Naive thymus-derived CD4-positive, alpha-beta T cell (primary cell): Measurements from ENCODE around the gene CELSR2. TPM values are rescaled to one million over a fixed set of nuclear protein-coding genes. Genes with fewer than 3 reads are reported as not detected.
"Not testable (repeated sequence)": the region's sequence is repeated elsewhere in the genome, so short reads cannot be mapped to it uniquely, and the experiment has no call there.

ENCODE experiments used
- ATAC-seq: fragments of 150-1000 bp; cut with Tn5 transposase; 2 replicates; pipeline ENCODE4 v1.10.0; 2021; ENCODE audit warnings: mild to moderate bottlenecking, moderate library complexity
- CTCF ChIA-PET: fragments of 350-600 bp; sonication (Branson Sonifier 250); formaldehyde crosslinking; loops from one replicate; lab custom pipeline; 2021; ENCODE audit warnings: antibody characterized with exemption; lab: Charles Lee
- POLR2A ChIA-PET: fragments of 350-600 bp; sonication (Branson Sonifier 250); formaldehyde crosslinking; loops from one replicate; lab custom pipeline; 2021; ENCODE audit warnings: antibody characterized with exemption, inconsistent platforms; lab: Charles Lee
- DNase-seq, 9 donors: peaks; one replicate each; pipeline versions ENCODE4 v3.0.0 to v3.0.0-alpha.2; 2020 to 2022; ENCODE audit warnings: mixed read lengths in 1 of 9
- H3K27ac ChIP-seq: one replicate; pipeline ENCODE4 v1.7.0; 2013; ENCODE audit warnings: mild to moderate bottlenecking, low read depth, low read length, moderate library complexity
- H3K27me3 ChIP-seq, 2 donors: one replicate each; pipeline ENCODE4 v1.7.0; 2013; ENCODE audit warnings: low read length in 2 of 2, mild to moderate bottlenecking in 2 of 2, moderate library complexity in 2 of 2; ENCODE audit not compliant: control insufficient read depth in 2 of 2, insufficient read depth in 2 of 2
- H3K36me3 ChIP-seq, 3 experiments: 1 replicate in 2 of 3; 2 replicates in 1 of 3; pipeline ENCODE4 v1.7.0; 2013; ENCODE audit warnings: low read length in 3 of 3, mild to moderate bottlenecking in 3 of 3, moderate library complexity in 1 of 3; ENCODE audit not compliant: insufficient read depth in 3 of 3, control insufficient read depth in 2 of 3
- H3K4me1 ChIP-seq, 2 donors: one replicate each; pipeline ENCODE4 v1.7.0; 2013; ENCODE audit warnings: low read length in 2 of 2, mild to moderate bottlenecking in 2 of 2, moderate library complexity in 1 of 2; ENCODE audit not compliant: control insufficient read depth in 2 of 2, insufficient read depth in 2 of 2
- H3K4me3 ChIP-seq: 2 replicates; pipeline ENCODE4 v1.7.0; 2013; ENCODE audit warnings: mild to moderate bottlenecking, low read length
- H3K9me3 ChIP-seq, 3 experiments: 1 replicate in 2 of 3; 2 replicates in 1 of 3; pipeline ENCODE4 v1.7.0; 2013; ENCODE audit warnings: low read length in 3 of 3; ENCODE audit not compliant: control insufficient read depth in 2 of 3
- H3K27ac Mint-ChIP-seq, 9 donors: one replicate each; pipeline ENCODE4 v1.8.0; 2020 to 2022; ENCODE audit warnings: mixed read lengths in 9 of 9, mild to moderate bottlenecking in 8 of 9, moderate library complexity in 5 of 9, inconsistent platforms in 2 of 9
- H3K27me3 Mint-ChIP-seq, 5 donors: one replicate each; pipeline ENCODE4 v1.8.0; 2021 to 2022; ENCODE audit warnings: mixed read lengths in 5 of 5, mild to moderate bottlenecking in 1 of 5
- H3K36me3 Mint-ChIP-seq, 5 donors: one replicate each; pipeline ENCODE4 v1.8.0; 2020 to 2022; ENCODE audit warnings: mixed read lengths in 5 of 5, mild to moderate bottlenecking in 3 of 5, inconsistent platforms in 1 of 5
- H3K4me1 Mint-ChIP-seq, 7 donors: one replicate each; pipeline ENCODE4 v1.8.0; 2020 to 2022; ENCODE audit warnings: mixed read lengths in 7 of 7, mild to moderate bottlenecking in 3 of 7, inconsistent platforms in 1 of 7
- H3K4me3 Mint-ChIP-seq, 10 donors: one replicate each; pipeline ENCODE4 v1.8.0; 2020 to 2022; ENCODE audit warnings: mild to moderate bottlenecking in 10 of 10, mixed read lengths in 10 of 10, moderate library complexity in 6 of 10, inconsistent platforms in 2 of 10
- H3K9me3 Mint-ChIP-seq, 11 donors: one replicate each; pipeline ENCODE4 v1.8.0; 2020 to 2022; ENCODE audit warnings: mixed read lengths in 11 of 11, mild to moderate bottlenecking in 4 of 11, inconsistent platforms in 1 of 11, moderate library complexity in 1 of 11
- intact Hi-C, 2 donors: fragments of 100-400 bp; cut with micrococcal nuclease; formaldehyde crosslinking; loops; one replicate each; pipeline ENCODE4 v1.15.1; 2023
- polyA plus RNA-seq, 2 donors: library from polyadenylated mRNA; unstranded; fragments of 300-500 nt; fragmentation: Illumina TruSeq; gene quantifications; one replicate each; pipeline ENCODE4 v1.2.3, GENCODE V29; 2021
- total RNA-seq, 6 experiments: library from RNA in 5 of 6; stranded (reverse) in 5 of 6; gene quantifications; 1 replicate in 5 of 6; 2 replicates in 1 of 6; pipeline ENCODE4 v1.2.3 and lab custom pipeline; 2021 to 2026

The CELSR2 gene
- total and polyA plus RNA-seq, 7 experiments from 2014 or later = 0.17 to 6.4 (median 3.1) TPM

DNA sequence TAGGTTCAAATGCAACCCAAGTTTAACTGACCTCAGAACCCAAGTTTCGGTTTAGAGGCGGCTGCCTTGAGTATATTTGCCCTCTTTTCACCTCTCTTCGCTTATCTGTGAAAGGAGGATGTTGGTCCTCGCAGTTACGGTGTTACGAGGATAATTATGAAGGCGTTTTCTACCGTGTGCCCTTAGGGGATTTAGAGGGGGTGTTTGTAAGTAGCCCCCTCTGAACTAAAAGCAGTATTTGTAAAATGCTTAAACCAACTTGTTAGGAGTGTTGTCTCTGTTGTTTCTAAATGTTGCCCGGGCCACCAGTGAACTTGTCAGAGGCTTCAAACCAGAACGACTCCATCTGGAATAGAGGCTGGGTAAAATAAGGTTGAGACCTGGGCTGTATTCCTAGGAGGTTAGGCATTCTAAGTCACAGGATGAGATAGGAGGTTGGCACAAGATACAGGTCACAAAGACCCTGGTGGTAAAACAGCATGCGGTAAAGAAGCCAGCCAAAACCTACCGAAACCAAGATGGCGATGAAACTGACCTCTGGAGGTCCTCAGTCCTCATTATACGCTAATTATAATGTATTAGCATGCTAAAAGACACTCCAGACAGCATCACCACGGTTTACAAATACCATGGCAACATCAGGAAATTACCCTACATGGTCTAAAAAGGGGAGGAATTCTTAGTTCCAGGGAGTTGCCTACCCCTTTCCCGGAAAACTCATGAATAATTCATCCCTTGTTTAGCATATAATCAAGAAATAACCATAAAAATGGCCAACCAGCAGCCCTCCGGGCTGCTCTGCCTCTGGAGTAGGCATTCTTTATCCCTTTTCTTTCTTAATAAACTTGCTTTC, 34.6 kb downstream of the CELSR2 start:
- H3K27ac ChIP-seq = peak overlapping the region; percentile 65
- intact Hi-C loops = loop anchor here (1.0 to 10.0 kb wide), 11 partner anchors 21 to 337 kb away; partner anchors contain the start of genes ATXN7L2 (in 2 of the 2), CELSR2 (in 2 of the 2), SARS1 (in 2 of the 2) and CLCC1 (in 1 of the 2)
- ChIA-PET POLR2A (interaction anchor here (1.4 to 1.7 kb wide), 4 partner anchors 70 to 750 kb away, joined by 4 to 5 read pairs (median 4); partner anchors contain the start of genes SARS1 and STRIP1), CTCF (interaction anchor here (1.2 to 4.5 kb wide), 2 partner anchors 8 to 248 kb away, joined by 4 to 22 read pairs; no protein-coding TSS in a partner anchor)
- DNase-seq (no peak), ATAC-seq (no peak)
- H3K36me3 Mint-ChIP-seq = peaks cover 0 to 9% (median 0%) of the 10 kb centered on the region in 5 donors
- H3K4me1 Mint-ChIP-seq = peaks cover 6 to 29% (median 14%) of the 10 kb centered on the region in 7 donors
- H3K4me3 Mint-ChIP-seq = peak overlapping the region; percentile 89 to 99 (median 96)
- H3K9me3 ChIP-seq = no peaks in the 10 kb centered on the region
- H3K36me3 ChIP-seq = no peaks in the 10 kb centered on the region
- no peaks in the 10 kb centered on the region for H3K27me3 ChIP-seq
- H3K4me1 ChIP-seq = peaks cover 8 to 11% of the 10 kb centered on the region in 2 donors
- peaks cover 0 to 15% (median 0%) of the 10 kb centered on the region in 5 donors for H3K27me3 Mint-ChIP-seq
- peak overlapping the region; percentile 55 to 94 (median 88) for H3K27ac Mint-ChIP-seq
- no peaks in the 10 kb centered on the region for H3K9me3 Mint-ChIP-seq
- H3K4me3 ChIP-seq = peak overlapping the region; percentile 92

DNA sequence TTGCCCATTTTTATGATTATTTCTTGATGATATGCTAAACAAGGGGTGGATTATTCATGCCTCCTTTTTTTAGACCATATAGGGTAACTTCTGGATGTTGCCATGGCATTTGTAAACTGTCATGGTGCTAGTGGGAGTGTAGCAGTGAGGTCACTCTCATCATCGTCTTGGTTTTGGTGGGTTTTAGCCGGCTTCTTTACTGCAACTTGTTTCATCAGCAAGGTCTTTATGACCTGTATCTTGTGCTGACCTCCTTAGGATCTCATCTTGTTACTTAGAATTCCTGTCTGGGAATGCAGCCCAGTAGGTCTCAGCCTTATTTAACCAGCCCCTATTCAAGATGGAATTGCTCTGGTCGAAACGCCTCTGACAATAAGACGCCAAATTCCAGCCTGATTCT, 37.4 kb downstream of the CELSR2 start:
- Mint-ChIP-seq H3K4me1 (peaks cover 6 to 21% (median 14%) of the 10 kb centered on the region in 7 donors), H3K27me3 (peaks cover 0 to 15% (median 0%) of the 10 kb centered on the region in 5 donors), H3K27ac (peak overlapping the region in 1 of 9 donors; percentile 51)
- POLR2A ChIA-PET, H3K36me3 ChIP-seq, H3K9me3 Mint-ChIP-seq, DNase-seq, H3K9me3 ChIP-seq, H3K27ac ChIP-seq, ATAC-seq, H3K36me3 Mint-ChIP-seq, H3K4me3 ChIP-seq, H3K4me3 Mint-ChIP-seq, H3K27me3 ChIP-seq: not testable (repeated sequence)
- peaks cover 8 to 11% of the 10 kb centered on the region in 2 donors for H3K4me1 ChIP-seq
- CTCF ChIA-PET = interaction anchor here (1.4 kb wide), 1 partner anchor 73 kb away, joined by 3 read pairs; the partner anchor contains the start of gene SARS1
- intact Hi-C loops = loop anchor here in 1 of 2 donors (10.0 kb wide), 1 partner anchor 322 kb away; the partner anchor contains the start of gene CLCC1

DNA sequence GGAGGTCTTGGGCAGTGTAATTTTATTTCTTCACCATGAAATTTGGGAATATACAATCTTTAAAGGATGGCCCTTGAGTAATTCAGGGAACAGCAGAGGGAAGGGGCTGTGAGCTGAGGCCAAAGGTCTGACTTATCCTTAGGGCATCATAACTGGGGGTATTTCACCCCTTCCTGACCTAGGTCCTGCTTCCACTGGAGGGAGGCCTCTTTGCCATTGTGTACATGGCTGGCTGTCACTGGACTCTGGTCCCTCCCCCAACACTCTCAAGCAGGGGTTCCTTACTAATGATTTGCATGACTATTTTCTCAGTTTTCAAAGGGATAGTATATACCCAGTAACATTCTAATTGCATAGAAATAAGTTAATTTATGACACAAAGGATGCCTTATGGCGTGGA, 40.8 kb downstream of the CELSR2 start:
- Histone ChIP-seq H3K27ac (no peak overlapping the region), H3K9me3 (no peaks in the 10 kb centered on the region), H3K4me1 (no peaks in the 10 kb centered on the region), H3K36me3 (no peaks in the 10 kb centered on the region), H3K4me3 (no peak overlapping the region), H3K27me3 (no peaks in the 10 kb centered on the region)
- ATAC-seq (no peak), DNase-seq (no peak)
- Mint-ChIP-seq H3K4me3 (no peak overlapping the region), H3K27me3 (peaks cover 0 to 36% (median 4%) of the 10 kb centered on the region in 5 donors), H3K4me1 (peaks cover 0 to 3% (median 0%) of the 10 kb centered on the region in 7 donors), H3K36me3 (no peaks in the 10 kb centered on the region), H3K9me3 (no peaks in the 10 kb centered on the region), H3K27ac (no peak overlapping the region)
- ChIA-PET POLR2A (no interaction called here), CTCF (no interaction called here)
- intact Hi-C loops = no loop called here

DNA sequence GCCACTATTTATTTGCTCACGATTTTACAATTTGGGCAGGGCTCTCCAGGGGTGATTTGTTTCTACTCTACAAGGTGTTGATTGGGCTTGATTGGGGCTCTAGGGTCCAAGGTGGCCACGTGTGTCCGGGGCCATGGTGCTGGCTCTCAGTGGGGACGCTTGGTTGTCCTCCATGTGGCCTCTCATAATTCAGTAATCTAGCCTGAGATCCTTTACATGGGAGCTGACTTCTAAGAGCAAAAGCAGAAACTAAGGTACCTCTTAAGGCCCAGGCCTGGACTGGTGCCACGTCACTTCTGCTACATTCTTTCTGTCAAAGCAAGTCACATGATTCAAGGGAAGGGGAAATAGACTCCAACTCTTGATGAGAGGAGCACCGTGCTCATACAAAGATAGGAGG, 41.7 kb downstream of the CELSR2 start:
- no peak overlapping the region for H3K27ac Mint-ChIP-seq
- no peak for DNase-seq
- intact Hi-C loops = no loop called here

DNA sequence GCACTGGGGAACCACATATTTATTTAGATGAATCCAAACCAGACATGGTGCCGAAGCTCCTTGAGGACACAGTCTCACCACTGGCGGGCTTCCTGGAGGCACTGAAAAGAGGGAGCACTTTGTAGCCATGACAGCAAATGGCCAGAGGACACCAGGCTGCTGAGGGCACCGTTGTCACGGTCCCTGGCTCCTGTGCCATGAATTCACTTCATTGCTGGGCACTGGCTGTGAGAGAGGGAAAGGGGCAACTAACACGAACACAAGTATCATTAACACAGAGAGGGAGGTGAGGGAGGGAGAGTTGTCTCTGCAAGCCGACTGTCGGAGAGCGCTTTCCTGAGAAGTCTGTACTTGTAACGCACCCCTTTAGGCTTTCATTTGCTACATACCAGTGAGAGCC, 43.0 kb downstream of the CELSR2 start:
- H3K27ac Mint-ChIP-seq = peak overlapping the region in 1 of 9 donors; percentile 4

More for the DNA sequence above, 41.7 kb downstream of the CELSR2 start:
- Histone ChIP-seq H3K4me3 (no peak overlapping the region), H3K9me3 (no peaks in the 10 kb centered on the region), H3K4me1 (no peaks in the 10 kb centered on the region), H3K36me3 (no peaks in the 10 kb centered on the region), H3K27me3 (no peaks in the 10 kb centered on the region), H3K27ac (no peak overlapping the region)
- ChIA-PET POLR2A (no interaction called here), CTCF (no interaction called here)
- H3K36me3 Mint-ChIP-seq = no peaks in the 10 kb centered on the region
- peak; percentile 80 for ATAC-seq
- peaks cover 0 to 38% (median 8%) of the 10 kb centered on the region in 5 donors for H3K27me3 Mint-ChIP-seq
- H3K4me3 Mint-ChIP-seq = no peak overlapping the region
- no peaks in the 10 kb centered on the region for H3K9me3 Mint-ChIP-seq
- peaks cover 0 to 3% (median 0%) of the 10 kb centered on the region in 7 donors for H3K4me1 Mint-ChIP-seq

DNA sequence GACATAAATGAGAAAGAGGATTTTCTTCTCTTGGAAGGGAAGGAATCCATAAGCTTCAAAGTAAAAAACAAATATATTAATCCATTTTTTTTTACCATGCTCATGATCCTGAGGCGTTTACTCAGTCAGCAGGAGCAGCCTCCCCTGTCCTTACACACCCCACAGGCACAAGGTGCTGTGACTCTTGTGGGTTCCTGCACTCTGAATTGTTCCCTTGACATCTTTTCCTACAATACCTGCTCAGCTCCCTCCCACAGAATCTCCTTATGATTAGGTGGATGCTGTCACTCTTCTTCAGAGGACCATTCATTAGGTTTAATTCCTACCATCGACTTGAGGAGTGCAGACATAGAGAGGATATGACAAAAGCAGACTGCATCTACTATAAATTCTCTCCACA, 43.7 kb downstream of the CELSR2 start:
- ChIA-PET POLR2A (no interaction called here), CTCF (interaction anchor here (1.4 kb wide), 1 partner anchor 10 kb away, joined by 4 read pairs; the partner anchor contains the start of gene PSRC1)
- H3K27me3 Mint-ChIP-seq = peaks cover 0 to 34% (median 11%) of the 10 kb centered on the region in 5 donors
- no peaks in the 10 kb centered on the region for H3K9me3 Mint-ChIP-seq
- no peaks in the 10 kb centered on the region for H3K9me3 ChIP-seq
- no peak overlapping the region for H3K4me3 Mint-ChIP-seq
- no peaks in the 10 kb centered on the region for H3K4me1 ChIP-seq
- no peaks in the 10 kb centered on the region for H3K36me3 Mint-ChIP-seq
- no peak overlapping the region for H3K4me3 ChIP-seq
- H3K27ac Mint-ChIP-seq = no peak overlapping the region
- H3K4me1 Mint-ChIP-seq = peaks cover 0 to 3% (median 0%) of the 10 kb centered on the region in 7 donors
- H3K27ac ChIP-seq = no peak overlapping the region
- intact Hi-C loops = no loop called here
- no peaks in the 10 kb centered on the region for H3K36me3 ChIP-seq
- H3K27me3 ChIP-seq = no peaks in the 10 kb centered on the region
- DNase-seq = no peak
- no peak for ATAC-seq

More for the DNA sequence above, 43.0 kb downstream of the CELSR2 start:
- H3K9me3 Mint-ChIP-seq = no peaks in the 10 kb centered on the region
- H3K4me3 Mint-ChIP-seq = no peak overlapping the region
- peaks cover 0 to 3% (median 0%) of the 10 kb centered on the region in 7 donors for H3K4me1 Mint-ChIP-seq
- Histone ChIP-seq H3K4me1 (no peaks in the 10 kb centered on the region), H3K4me3 (no peak overlapping the region), H3K27me3 (no peaks in the 10 kb centered on the region), H3K9me3 (no peaks in the 10 kb centered on the region), H3K27ac (no peak overlapping the region), H3K36me3 (no peaks in the 10 kb centered on the region)
- no peak for DNase-seq
- POLR2A ChIA-PET = no interaction called here
- no peaks in the 10 kb centered on the region for H3K36me3 Mint-ChIP-seq
- peaks cover 0 to 37% (median 11%) of the 10 kb centered on the region in 5 donors for H3K27me3 Mint-ChIP-seq
- CTCF ChIA-PET = interaction anchor here (1.4 kb wide), 1 partner anchor 9 kb away, joined by 4 read pairs; the partner anchor contains the start of gene PSRC1
- intact Hi-C loops = no loop called here
- no peak for ATAC-seq
